Measurements from ENCODE around the gene CREB3. TPM values are rescaled to one million over a fixed set of nuclear protein-coding genes. Genes with fewer than 3 reads are reported as not detected.

The CREB3 gene
- total RNA-seq, 3 donors from 2014 or later = 46.4 to 49.9 (median 47.2) TPM

GRCh38 chr9:35686222-35687203, 46.0 kb upstream of the CREB3 start:
- Histone ChIP-seq H3K4me3 (peak overlapping the region; percentile 55 to 81 (median 68)), H3K27me3 (no peaks in the 10 kb centered on the region), H3K4me1 (peaks cover 0 to 3% of the 10 kb centered on the region in 2 donors), H3K27ac (peak overlapping the region; percentile 92 to 94), H3K36me3 (no peaks in the 10 kb centered on the region), H3K9me3 (no peaks in the 10 kb centered on the region)
- TF ChIP-seq, protein P1, sequence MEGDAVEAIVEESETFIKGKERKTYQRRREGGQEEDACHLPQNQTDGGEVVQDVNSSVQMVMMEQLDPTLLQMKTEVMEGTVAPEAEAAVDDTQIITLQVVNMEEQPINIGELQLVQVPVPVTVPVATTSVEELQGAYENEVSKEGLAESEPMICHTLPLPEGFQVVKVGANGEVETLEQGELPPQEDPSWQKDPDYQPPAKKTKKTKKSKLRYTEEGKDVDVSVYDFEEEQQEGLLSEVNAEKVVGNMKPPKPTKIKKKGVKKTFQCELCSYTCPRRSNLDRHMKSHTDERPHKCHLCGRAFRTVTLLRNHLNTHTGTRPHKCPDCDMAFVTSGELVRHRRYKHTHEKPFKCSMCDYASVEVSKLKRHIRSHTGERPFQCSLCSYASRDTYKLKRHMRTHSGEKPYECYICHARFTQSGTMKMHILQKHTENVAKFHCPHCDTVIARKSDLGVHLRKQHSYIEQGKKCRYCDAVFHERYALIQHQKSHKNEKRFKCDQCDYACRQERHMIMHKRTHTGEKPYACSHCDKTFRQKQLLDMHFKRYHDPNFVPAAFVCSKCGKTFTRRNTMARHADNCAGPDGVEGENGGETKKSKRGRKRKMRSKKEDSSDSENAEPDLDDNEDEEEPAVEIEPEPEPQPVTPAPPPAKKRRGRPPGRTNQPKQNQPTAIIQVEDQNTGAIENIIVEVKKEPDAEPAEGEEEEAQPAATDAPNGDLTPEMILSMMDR (IDR thresholded peaks at IDR 0.05) = no peak
- TF ChIP-seq POLR2A (IDR thresholded peaks at IDR 0.05) (no peak), POLR2AphosphoS5 (IDR thresholded peaks at IDR 0.05) (no peak)
- intact Hi-C loops (cut with DNase I; ENCODE audit: low total_unique reads) = no loop called here
- DNase-seq (ENCODE audit: low spot score in 2 of 2) = no peak

- intact Hi-C loops (cut with DNase I; ENCODE audit: low total_unique reads) = no loop called here
- Histone ChIP-seq H3K9me3 (no peaks in the 10 kb centered on the region), H3K4me3 (peak overlapping the region; percentile 55 to 81 (median 68)), H3K4me1 (peaks cover 0 to 3% of the 10 kb centered on the region in 2 donors), H3K27me3 (no peaks in the 10 kb centered on the region), H3K27ac (peak overlapping the region; percentile 92 to 94), H3K36me3 (no peaks in the 10 kb centered on the region)
- no peak for DNase-seq (ENCODE audit: low spot score in 2 of 2)
- TF ChIP-seq POLR2A (IDR thresholded peaks at IDR 0.05) (no peak), POLR2AphosphoS5 (IDR thresholded peaks at IDR 0.05) (no peak)
- TF ChIP-seq, protein P1 (IDR thresholded peaks at IDR 0.05) = no peak
Observed at GRCh38 chr9:35687306-35687705, 45.2 kb upstream of the CREB3 start.

DNA sequence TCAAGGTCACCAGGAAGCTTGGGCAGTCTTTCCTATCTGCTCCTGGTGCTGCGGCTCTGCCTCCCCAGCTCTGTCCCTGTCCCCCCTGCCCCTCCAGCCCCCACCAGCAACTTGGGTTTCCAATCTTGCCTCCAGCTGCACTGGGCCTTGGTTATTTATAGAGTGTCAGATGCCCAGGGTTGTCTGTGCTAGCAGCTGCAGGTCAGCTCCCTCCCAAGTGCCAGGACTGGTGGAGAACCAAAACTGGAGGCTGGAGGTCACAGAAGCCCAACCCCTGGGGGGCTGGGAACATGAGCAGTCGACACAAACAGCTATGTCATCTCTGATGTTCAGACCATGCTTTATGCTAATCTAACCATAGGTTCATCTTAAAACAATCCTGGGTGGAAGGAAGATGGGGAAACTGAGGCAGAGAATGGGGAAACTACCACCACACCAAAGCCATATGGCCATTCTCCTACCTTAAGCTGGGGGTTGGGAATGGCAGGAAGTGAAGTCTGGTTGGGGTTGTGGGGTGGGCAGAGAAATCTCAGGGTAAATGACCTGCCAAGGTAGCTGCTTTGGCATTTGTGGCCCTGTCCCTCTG, 44.4 kb upstream of the CREB3 start:
- TF ChIP-seq POLR2AphosphoS5 (IDR thresholded peaks at IDR 0.05) = no peak
- TF ChIP-seq, protein P1 (IDR thresholded peaks at IDR 0.05) = no peak
- no peak for TF ChIP-seq POLR2A (IDR thresholded peaks at IDR 0.05)
- DNase-seq (ENCODE audit: low spot score in 2 of 2) = no peak
- intact Hi-C loops (cut with DNase I; ENCODE audit: low total_unique reads) = no loop called here
- H3K36me3 ChIP-seq = no peaks in the 10 kb centered on the region
- peak overlapping the region; percentile 55 to 81 (median 68) for H3K4me3 ChIP-seq
- H3K27ac ChIP-seq = peak overlapping the region; percentile 92 to 94
- H3K4me1 ChIP-seq = peaks cover 0 to 3% of the 10 kb centered on the region in 2 donors
- H3K27me3 ChIP-seq = no peaks in the 10 kb centered on the region
- H3K9me3 ChIP-seq = no peaks in the 10 kb centered on the region

DNA sequence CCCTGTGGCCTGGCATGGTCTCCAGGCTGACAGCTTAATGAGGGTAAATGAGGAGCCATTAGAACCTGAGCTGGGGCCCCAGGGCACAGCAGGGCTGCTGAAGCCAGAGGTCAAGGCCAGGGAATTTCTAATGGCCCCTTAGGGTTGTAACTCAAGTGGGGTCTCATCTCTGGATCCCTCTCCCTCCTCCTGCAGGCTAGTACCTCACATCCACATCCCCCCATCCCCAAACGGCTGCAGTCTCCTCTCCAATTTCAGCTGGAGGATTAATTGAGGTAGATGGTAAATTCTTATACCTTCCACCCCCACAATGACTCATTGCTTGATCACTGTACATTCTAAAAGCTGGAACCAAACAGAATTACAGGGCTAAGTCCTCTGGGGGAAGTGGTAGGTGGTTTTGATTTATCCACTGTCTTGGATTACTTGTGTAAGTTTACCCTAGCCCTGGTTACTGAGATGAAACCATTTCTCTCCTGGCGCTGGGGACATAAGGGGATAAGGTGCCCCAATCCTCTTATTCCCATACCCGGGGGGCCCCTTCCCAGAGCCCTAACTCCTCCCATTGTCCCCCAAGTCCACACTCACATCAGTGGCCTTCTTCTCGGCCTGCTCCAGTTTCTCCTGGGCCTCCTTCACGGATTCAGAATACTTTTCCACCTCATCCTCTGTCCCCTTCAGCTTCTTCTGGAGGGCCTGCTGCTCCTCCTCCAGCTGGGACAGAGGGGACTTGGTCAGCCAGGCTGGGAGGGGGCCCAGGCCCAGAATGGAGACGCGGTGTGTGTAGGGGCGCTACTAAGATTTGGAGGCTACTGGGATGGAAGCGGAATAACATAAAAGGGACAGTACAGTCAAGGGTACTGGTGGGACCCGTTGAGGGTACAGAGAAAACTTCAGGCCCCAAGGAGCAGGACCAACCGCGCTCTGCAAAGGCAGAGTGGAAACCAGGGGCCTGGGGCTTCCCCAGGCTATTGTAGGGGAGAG, 43.6 kb upstream of the CREB3 start:
- Histone ChIP-seq H3K36me3 (no peaks in the 10 kb centered on the region), H3K27me3 (no peaks in the 10 kb centered on the region), H3K4me1 (peaks cover 0 to 3% of the 10 kb centered on the region in 2 donors), H3K9me3 (no peaks in the 10 kb centered on the region), H3K27ac (peak overlapping the region; percentile 92 to 94), H3K4me3 (peak overlapping the region; percentile 55 to 81 (median 68))
- DNase-seq (ENCODE audit: low spot score in 2 of 2) = no peak
- intact Hi-C loops (cut with DNase I; ENCODE audit: low total_unique reads) = no loop called here
- no peak for TF ChIP-seq POLR2A (IDR thresholded peaks at IDR 0.05)
- TF ChIP-seq, protein P1 (IDR thresholded peaks at IDR 0.05) = no peak
- no peak for TF ChIP-seq POLR2AphosphoS5 (IDR thresholded peaks at IDR 0.05)

Data from breast epithelium (tissue), 4 donors.